Sigmoid colon (tissue), 4 donors: ENCODE data around the gene TMED1.

Experiments
- CTCF ChIP-seq, 4 experiments: fragments of 450-650 bp in 3 of 4; fragments of 200-600 bp in 1 of 4; IDR thresholded peaks; one replicate each; pipeline ENCODE4 v1.5.1; 2016 to 2019; ENCODE audit warnings: antibody characterized with exemption in 4 of 4, mild to moderate bottlenecking in 3 of 4, moderate library complexity in 2 of 4
- EP300 ChIP-seq, 4 donors: sonication (generic); formaldehyde crosslinking; IDR thresholded peaks; one replicate each; pipeline ENCODE4 v1.6.1; 2017; ENCODE audit warnings: antibody characterized with exemption in 4 of 4
- POLR2A ChIP-seq, 2 donors: fragments of 450-650 bp; IDR thresholded peaks; one replicate each; pipeline ENCODE4 v1.6.1; 2016; ENCODE audit warnings: antibody characterized with exemption in 2 of 2, mild to moderate bottlenecking in 2 of 2, moderate library complexity in 2 of 2
- POLR2AphosphoS5 ChIP-seq, 4 donors: sonication (generic); formaldehyde crosslinking; IDR thresholded peaks; one replicate each; pipeline ENCODE4 v1.6.1; 2017; ENCODE audit warnings: antibody characterized with exemption in 4 of 4

DNA sequence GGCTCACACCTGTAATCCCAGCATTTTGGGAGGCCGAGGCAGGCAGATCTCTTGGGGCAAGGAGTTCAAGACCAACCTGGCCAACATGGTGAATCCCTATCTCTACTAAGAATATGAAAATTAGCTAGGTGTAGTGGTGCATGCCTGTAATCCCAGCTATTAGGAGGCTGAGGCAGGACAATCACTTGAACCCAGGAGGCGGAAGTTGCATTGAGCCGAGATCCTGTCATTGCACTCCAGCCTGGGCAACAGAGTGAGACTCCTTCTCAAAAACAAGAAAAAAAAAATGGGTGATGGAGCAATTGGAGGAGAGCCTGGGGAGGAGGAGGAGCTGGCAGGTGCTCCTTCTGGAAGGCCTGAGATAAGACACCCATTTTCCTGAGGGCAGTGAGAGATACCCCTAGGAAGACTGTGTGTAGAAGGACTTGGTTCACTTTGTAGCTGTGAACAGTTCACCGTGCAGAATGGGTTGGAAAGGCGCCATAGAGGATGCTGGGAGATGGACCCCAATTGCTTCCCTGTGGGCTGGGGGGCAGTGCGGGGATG lies 26.6 kb upstream of the TMED1 start:
- no peak for TF ChIP-seq CTCF (IDR thresholded peaks at IDR 0.05)
- no peak for TF ChIP-seq POLR2AphosphoS5 (IDR thresholded peaks at IDR 0.05)
- TF ChIP-seq POLR2A (IDR thresholded peaks at IDR 0.05) = no peak
- no peak for TF ChIP-seq EP300 (IDR thresholded peaks at IDR 0.05)
